HAP-1 (cell line): Measurements from ENCODE around the gene TBC1D24.
"Not testable (repeated sequence)": the region's sequence is repeated elsewhere in the genome, so short reads cannot be mapped to it uniquely, and the experiment has no call there.

ENCODE experiments used
- DNase-seq, 2 experiments: peaks; one replicate each; pipeline ENCODE4 v3.0.0-alpha.2; 2016 to 2020; ENCODE audit warnings: low spot score in 2 of 2
- H3K27me3 ChIP-seq: fragments of 250-450 bp; sonication (Bioruptor Pico); 2 replicates; pipeline ENCODE4 v1.5.1; 2020; ENCODE audit warnings: low read depth, mild to moderate bottlenecking, moderate library complexity
- H3K36me3 ChIP-seq: fragments of 250-450 bp; sonication (Bioruptor Pico); replicated peaks from 2 replicates; pipeline ENCODE4 v1.5.1; 2020; ENCODE audit warnings: mild to moderate bottlenecking
- H3K4me1 ChIP-seq: fragments of 250-450 bp; sonication (Bioruptor Pico); 2 replicates; pipeline ENCODE4 v1.5.1; 2020; ENCODE audit warnings: mild to moderate bottlenecking
- H3K4me3 ChIP-seq: fragments of 250-450 bp; sonication (Bioruptor Pico); 2 replicates; pipeline ENCODE4 v1.5.1; 2020; ENCODE audit warnings: mild to moderate bottlenecking, moderate library complexity
- H3K9me3 ChIP-seq: fragments of 250-450 bp; sonication (Bioruptor Pico); 2 replicates; pipeline ENCODE4 v1.5.1; 2020; ENCODE audit warnings: mild to moderate bottlenecking, moderate library complexity
- in situ Hi-C: fragments of 300-500 bp; cut with MboI; formaldehyde crosslinking; loops from 3 replicates; pipeline ENCODE4 v1.14.3; 2020; ENCODE audit warnings: low sequenced_read_pairs, inconsistent platforms, mixed read lengths

TBC1D24 gene

GRCh38 chr16:2531371-2531695 is 56.4 kb downstream of the TBC1D24 start, which contains the start of gene CEMP1:
CEMP1 (minus strand) TSS chr16:2531408; CDS start chr16:2531073, 335 bp downstream.
- Histone ChIP-seq H3K4me1 (peaks cover 10% of the 10 kb centered on the region), H3K27me3 (no peaks in the 10 kb centered on the region), H3K9me3 (no peaks in the 10 kb centered on the region), H3K4me3 (peak within 1 kb of the TSS; percentile 37), H3K36me3 (peaks cover 17% of the 10 kb centered on the region)
- DNase-seq, result no peak
- in situ Hi-C loops, result no loop called here

- Histone ChIP-seq H3K4me3 (peak overlapping the region; percentile 37), H3K36me3 (peaks cover 12% of the 10 kb centered on the region), H3K27me3 (no peaks in the 10 kb centered on the region), H3K4me1 (peaks cover 11% of the 10 kb centered on the region), H3K9me3 (no peaks in the 10 kb centered on the region)
- DNase-seq, result peak; percentile 96 to 99
- in situ Hi-C loops, result no loop called here
These were observed 57.0 kb downstream of the TBC1D24 start for GRCh38 chr16:2531696-2532493.

GRCh38 chr16:2532494-2533141 is 57.7 kb downstream of the TBC1D24 start:
- H3K27me3 ChIP-seq, result no peaks in the 10 kb centered on the region
- H3K36me3 ChIP-seq, result peaks cover 10% of the 10 kb centered on the region
- H3K4me1 ChIP-seq, result peaks cover 15% of the 10 kb centered on the region
- peak overlapping the region; percentile 37 for H3K4me3 ChIP-seq
- DNase-seq, result peak in 1 of 2 experiments; percentile 76
- in situ Hi-C loops, result no loop called here
- H3K9me3 ChIP-seq, result no peaks in the 10 kb centered on the region

- H3K9me3 ChIP-seq, in situ Hi-C loops, H3K36me3 ChIP-seq, H3K27me3 ChIP-seq, DNase-seq: not testable (repeated sequence)
- H3K4me3 ChIP-seq, result peak overlapping the region; percentile 37
- peaks cover 15% of the 10 kb centered on the region for H3K4me1 ChIP-seq
These were observed 58.3 kb downstream of the TBC1D24 start for GRCh38 chr16:2533142-2533755.

GRCh38 chr16:2533912-2534311 is 59.0 kb downstream of the TBC1D24 start:
- H3K4me1 ChIP-seq, result peaks cover 15% of the 10 kb centered on the region
- no peaks in the 10 kb centered on the region; the same call in none of the 2 replicates for H3K36me3 ChIP-seq
- H3K27me3 ChIP-seq, result no peaks in the 10 kb centered on the region
- H3K9me3 ChIP-seq, result no peaks in the 10 kb centered on the region
- no peak for DNase-seq
- H3K4me3 ChIP-seq, result no peak overlapping the region
- in situ Hi-C loops, result no loop called here

GRCh38 chr16:2534335-2534734 is 59.4 kb downstream of the TBC1D24 start:
- H3K4me3 ChIP-seq, H3K36me3 ChIP-seq, H3K27me3 ChIP-seq, in situ Hi-C loops, H3K9me3 ChIP-seq: not testable (repeated sequence)
- peaks cover 15% of the 10 kb centered on the region for H3K4me1 ChIP-seq
- DNase-seq, result peak in 1 of 2 experiments; percentile 7

- H3K4me1 ChIP-seq, result peaks cover 15% of the 10 kb centered on the region
- in situ Hi-C loops, result loop anchor here (5.0 kb wide), 1 partner anchor 62 kb away; no protein-coding TSS in a partner anchor
- no peak for DNase-seq
These were observed 60.7 kb downstream of the TBC1D24 start for GRCh38 chr16:2535625-2536013.

GRCh38 chr16:2537451-2538379 is 62.8 kb downstream of the TBC1D24 start, which contains the start of gene PDPK1:
PDPK1 (plus strand) TSS chr16:2538021; CDS start chr16:2538113, 92 bp downstream.
- in situ Hi-C loops, result loop anchor here (5.0 kb wide), 1 partner anchor 60 kb away; no protein-coding TSS in a partner anchor
- H3K4me3 ChIP-seq, result peak within 1 kb of the TSS; percentile 53
- no peaks in the 10 kb centered on the region for H3K36me3 ChIP-seq
- peaks cover 6% of the 10 kb centered on the region for H3K4me1 ChIP-seq
- H3K27me3 ChIP-seq, result no peaks in the 10 kb centered on the region
- DNase-seq, result peak; percentile 88 to 94
- H3K9me3 ChIP-seq, result no peaks in the 10 kb centered on the region

More at GRCh38 chr16:2535625-2536013, 60.7 kb downstream of the TBC1D24 start:
- Histone ChIP-seq H3K9me3 (no peaks in the 10 kb centered on the region), H3K36me3 (no peaks in the 10 kb centered on the region; the same call in 1 of the 2 replicates), H3K4me3 (no peak overlapping the region), H3K27me3 (no peaks in the 10 kb centered on the region)

- not testable (repeated sequence) for DNase-seq, H3K9me3 ChIP-seq, H3K36me3 ChIP-seq, H3K4me1 ChIP-seq, H3K27me3 ChIP-seq
- in situ Hi-C loops, result loop anchor here (5.0 kb wide), 1 partner anchor 58 kb away; no protein-coding TSS in a partner anchor
- peak overlapping the region; percentile 32 for H3K4me3 ChIP-seq
These were observed 64.4 kb downstream of the TBC1D24 start for GRCh38 chr16:2539192-2539844.

- not testable (repeated sequence) for H3K36me3 ChIP-seq, H3K4me1 ChIP-seq, H3K27me3 ChIP-seq, H3K4me3 ChIP-seq, H3K9me3 ChIP-seq
- DNase-seq, result peak in 1 of 2 experiments; percentile 54
- in situ Hi-C loops, result loop anchor here (5.0 kb wide), 1 partner anchor 57 kb away; no protein-coding TSS in a partner anchor
These were observed 65.0 kb downstream of the TBC1D24 start for GRCh38 chr16:2539845-2540458.

GRCh38 chr16:2540912-2541311 is 66.0 kb downstream of the TBC1D24 start:
- DNase-seq, H3K9me3 ChIP-seq, H3K4me1 ChIP-seq, in situ Hi-C loops, H3K27me3 ChIP-seq, H3K4me3 ChIP-seq, H3K36me3 ChIP-seq: not testable (repeated sequence)

GRCh38 chr16:2541409-2541808 is 66.5 kb downstream of the TBC1D24 start:
- H3K4me1 ChIP-seq, H3K9me3 ChIP-seq, H3K36me3 ChIP-seq, DNase-seq, H3K4me3 ChIP-seq, in situ Hi-C loops, H3K27me3 ChIP-seq: not testable (repeated sequence)
